Mesendoderm (in vitro differentiated cells): ENCODE measurements around the gene BCL6.

Source experiments
- DNase-seq: peaks from one replicate; pipeline ENCODE4 v3.0.0; 2013
- H2AK5ac ChIP-seq: 2 replicates; pipeline ENCODE4 v1.6.1; 2013; ENCODE audit warnings: low read length, inconsistent platforms
- H2BK120ac ChIP-seq: 2 replicates; pipeline ENCODE4 v1.6.1; 2013; ENCODE audit warnings: low read depth, mild to moderate bottlenecking, low read length, moderate library complexity, mixed read lengths
- H2BK15ac ChIP-seq: replicated peaks from 2 replicates; pipeline ENCODE4 v1.6.1; 2013; ENCODE audit warnings: low read depth, mild to moderate bottlenecking, moderate library complexity
- H2BK5ac ChIP-seq: 2 replicates; pipeline ENCODE4 v1.6.1; 2013; ENCODE audit warnings: low read length, inconsistent platforms
- H3K18ac ChIP-seq: 2 replicates; pipeline ENCODE4 v1.6.1; 2013; ENCODE audit warnings: mild to moderate bottlenecking, low read length, mixed read lengths
- H3K23ac ChIP-seq: one replicate; pipeline ENCODE4 v1.6.1; 2013; ENCODE audit warnings: low read length
- H3K27ac ChIP-seq: 2 replicates; pipeline ENCODE4 v1.5.1; 2013; ENCODE audit warnings: low read depth, mild to moderate bottlenecking, inconsistent platforms, low read length, moderate library complexity
- H3K27me3 ChIP-seq: 2 replicates; pipeline ENCODE4 v1.6.1; 2013; ENCODE audit warnings: low read length, control low read depth, mild to moderate bottlenecking, inconsistent platforms; ENCODE audit not compliant: insufficient read depth, poor library complexity
- H3K36me3 ChIP-seq: 2 replicates; pipeline ENCODE4 v1.6.1; 2013; ENCODE audit warnings: low read length, inconsistent platforms; ENCODE audit not compliant: control insufficient read depth, insufficient read depth
- H3K4ac ChIP-seq: one replicate; pipeline ENCODE4 v1.6.1; 2013; ENCODE audit warnings: low read depth, mild to moderate bottlenecking, low read length, moderate library complexity
- H3K4me1 ChIP-seq: 2 replicates; pipeline ENCODE4 v1.6.1; 2013; ENCODE audit warnings: low read depth, low read length, inconsistent platforms; ENCODE audit not compliant: control insufficient read depth
- H3K4me2 ChIP-seq: 2 replicates; pipeline ENCODE4 v1.6.1; 2013; ENCODE audit warnings: low read length
- H3K4me3 ChIP-seq: 2 replicates; pipeline ENCODE4 v1.5.1; 2013; ENCODE audit warnings: mild to moderate bottlenecking, low read length
- H3K56ac ChIP-seq: one replicate; pipeline ENCODE4 v1.6.1; 2013; ENCODE audit warnings: low read length
- H3K79me1 ChIP-seq: 2 replicates; pipeline ENCODE4 v1.6.1; 2013; ENCODE audit warnings: low read length, inconsistent platforms
- H3K79me2 ChIP-seq: 2 replicates; pipeline ENCODE4 v1.6.1; 2013; ENCODE audit warnings: mild to moderate bottlenecking, low read length; ENCODE audit not compliant: control insufficient read depth, insufficient read depth
- H3K9ac ChIP-seq: 2 replicates; pipeline ENCODE4 v1.6.1; 2013; ENCODE audit warnings: low read length, inconsistent platforms
- H4K5ac ChIP-seq: one replicate; pipeline ENCODE4 v1.6.1; 2013; ENCODE audit warnings: low read length
- H4K8ac ChIP-seq: one replicate; pipeline ENCODE4 v1.6.1; 2013; ENCODE audit warnings: low read depth, mild to moderate bottlenecking, control low read depth, low read length, moderate library complexity
- WGBS: extraction: QIAGEN DNeasy Blood & Tissue Kit; methylation state at CpG from one replicate; pipeline ENCODE4 v1.1.7; 2013; ENCODE audit warnings: low lambda C conversion rate, missing lambda C conversion rate; ENCODE audit not compliant: insufficient coverage; ENCODE audit errors: extremely low coverage; 5-methylcytosine and 5-hydroxymethylcytosine counted together

BCL6 gene

GRCh38 chr3:187737006-187737367, 8.3 kb downstream of the BCL6 start:
- Histone ChIP-seq H4K5ac (no peak overlapping the region), H3K4ac (no peak overlapping the region), H3K18ac (no peak overlapping the region), H3K36me3 (no peaks in the 10 kb centered on the region), H3K4me2 (peak overlapping the region; percentile 7), H3K4me1 (peaks cover 14% of the 10 kb centered on the region), H3K27me3 (no peaks in the 10 kb centered on the region), H2BK5ac (no peak overlapping the region), H3K79me1 (no peaks in the 10 kb centered on the region), H3K9ac (peak overlapping the region; percentile 6), H2BK15ac (no peak overlapping the region), H2AK5ac (no peak overlapping the region), H4K8ac (no peak overlapping the region), H3K4me3 (no peak overlapping the region), H3K56ac (peak overlapping the region; percentile 89), H3K23ac (no peak overlapping the region), H3K27ac (no peak overlapping the region), H2BK120ac (no peak overlapping the region), H3K79me2 (no peaks in the 10 kb centered on the region)
- WGBS: no CpG with 5 or more reads among the region's 4 CpGs
- DNase-seq: peak; percentile 44

DNA sequence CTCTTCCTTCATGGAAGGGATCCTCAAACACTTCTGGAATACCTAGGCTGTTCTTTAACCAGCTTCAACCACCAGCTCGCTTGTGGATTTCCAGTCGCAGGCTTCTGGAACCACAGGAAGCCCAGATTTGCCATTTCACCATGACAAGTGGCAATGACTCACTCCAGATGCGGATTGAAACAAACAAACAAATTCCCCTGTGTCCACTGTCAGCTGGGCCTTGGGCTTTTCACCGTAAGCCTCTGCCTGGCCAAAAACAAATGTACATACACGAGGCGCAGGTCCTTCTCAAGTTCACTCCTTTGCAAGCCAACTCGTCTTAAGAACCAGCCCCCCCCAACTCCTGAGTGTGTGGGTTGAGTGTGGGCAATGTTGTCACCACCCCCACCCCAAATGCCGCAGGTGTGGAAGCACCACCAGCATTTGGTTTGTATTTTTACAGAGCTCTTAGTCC, 8.8 kb downstream of the BCL6 start:
- Histone ChIP-seq H3K79me1 (no peaks in the 10 kb centered on the region), H2AK5ac (no peak overlapping the region), H2BK120ac (no peak overlapping the region), H3K27me3 (no peaks in the 10 kb centered on the region), H3K79me2 (no peaks in the 10 kb centered on the region), H3K56ac (peak overlapping the region; percentile 40), H3K4ac (no peak overlapping the region), H3K27ac (no peak overlapping the region), H3K23ac (no peak overlapping the region), H3K36me3 (no peaks in the 10 kb centered on the region), H4K8ac (no peak overlapping the region), H3K9ac (no peak overlapping the region), H3K4me2 (no peak overlapping the region), H2BK15ac (no peak overlapping the region), H4K5ac (no peak overlapping the region), H3K4me1 (peaks cover 14% of the 10 kb centered on the region), H2BK5ac (no peak overlapping the region), H3K4me3 (no peak overlapping the region), H3K18ac (peak overlapping the region; percentile 23)
- peak; percentile 91 for DNase-seq
- no CpG with 5 or more reads among the region's 8 CpGs for WGBS

GRCh38 chr3:187735837-187736236, 9.4 kb downstream of the BCL6 start:
- Histone ChIP-seq H3K4me1 (peaks cover 14% of the 10 kb centered on the region), H3K27me3 (no peaks in the 10 kb centered on the region), H2BK120ac (peak overlapping the region; percentile 83), H2BK15ac (no peak overlapping the region), H3K79me1 (no peaks in the 10 kb centered on the region), H3K18ac (peak overlapping the region; percentile 23), H3K9ac (no peak overlapping the region), H3K23ac (no peak overlapping the region), H4K5ac (no peak overlapping the region), H3K56ac (no peak overlapping the region), H3K4ac (peak overlapping the region; percentile 25), H3K27ac (no peak overlapping the region), H3K4me2 (no peak overlapping the region), H4K8ac (no peak overlapping the region), H2BK5ac (no peak overlapping the region), H3K4me3 (no peak overlapping the region), H3K36me3 (no peaks in the 10 kb centered on the region), H3K79me2 (no peaks in the 10 kb centered on the region), H2AK5ac (no peak overlapping the region)
- DNase-seq: no peak
- WGBS: no CpG with 5 or more reads among the region's 3 CpGs

DNA sequence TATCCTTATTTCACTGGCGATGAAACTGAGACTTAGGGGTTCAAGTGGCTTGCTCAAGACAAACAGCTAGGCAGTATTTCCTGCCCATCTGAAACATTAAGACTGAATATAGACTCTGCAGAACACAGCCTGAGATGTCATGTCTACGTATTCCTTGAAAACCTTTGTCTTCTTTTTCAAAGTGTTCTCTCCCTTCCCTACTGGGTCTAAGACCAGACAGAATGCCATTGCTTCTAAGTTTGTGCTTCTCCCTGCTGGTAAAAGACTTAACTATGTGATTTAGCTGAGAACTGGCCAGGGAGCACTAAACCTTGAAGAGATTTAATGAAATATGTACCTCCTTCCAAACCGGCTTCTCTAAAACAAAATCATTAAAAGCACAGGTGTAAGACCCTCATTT, 9.9 kb downstream of the BCL6 start:
- no peak for DNase-seq
- no peaks in the 10 kb centered on the region for H3K27me3 ChIP-seq
- no peak overlapping the region for H3K4me2 ChIP-seq
- no CpG with 5 or more reads among the region's 3 CpGs for WGBS
- no peak overlapping the region for H3K4ac ChIP-seq
- no peak overlapping the region for H4K8ac ChIP-seq
- no peak overlapping the region for H3K18ac ChIP-seq
- no peaks in the 10 kb centered on the region for H3K79me1 ChIP-seq
- no peak overlapping the region for H2BK120ac ChIP-seq
- no peak overlapping the region for H3K9ac ChIP-seq
- no peak overlapping the region for H2AK5ac ChIP-seq
- peaks cover 14% of the 10 kb centered on the region for H3K4me1 ChIP-seq
- no peak overlapping the region for H4K5ac ChIP-seq
- H3K4me3 ChIP-seq: no peak overlapping the region
- no peak overlapping the region for H3K56ac ChIP-seq
- no peaks in the 10 kb centered on the region for H3K36me3 ChIP-seq
- H2BK15ac ChIP-seq: no peak overlapping the region
- no peaks in the 10 kb centered on the region for H3K79me2 ChIP-seq
- H3K27ac ChIP-seq: no peak overlapping the region
- no peak overlapping the region for H2BK5ac ChIP-seq
- H3K23ac ChIP-seq: no peak overlapping the region

GRCh38 chr3:187734841-187735240, 10.4 kb downstream of the BCL6 start:
- no peaks in the 10 kb centered on the region for H3K79me1 ChIP-seq
- no peak overlapping the region for H3K23ac ChIP-seq
- H3K4ac ChIP-seq: no peak overlapping the region
- WGBS: no CpG with 5 or more reads among the region's 3 CpGs
- no peak overlapping the region for H4K5ac ChIP-seq
- H3K27ac ChIP-seq: no peak overlapping the region
- H2BK15ac ChIP-seq: no peak overlapping the region
- H3K18ac ChIP-seq: no peak overlapping the region
- H2BK5ac ChIP-seq: no peak overlapping the region
- no peak overlapping the region for H3K4me3 ChIP-seq
- DNase-seq: no peak
- H3K9ac ChIP-seq: no peak overlapping the region
- peaks cover 11% of the 10 kb centered on the region for H3K4me1 ChIP-seq
- no peak overlapping the region for H3K4me2 ChIP-seq
- H2AK5ac ChIP-seq: no peak overlapping the region
- no peaks in the 10 kb centered on the region for H3K27me3 ChIP-seq
- H3K36me3 ChIP-seq: no peaks in the 10 kb centered on the region
- no peak overlapping the region for H2BK120ac ChIP-seq
- no peak overlapping the region for H4K8ac ChIP-seq
- no peak overlapping the region for H3K56ac ChIP-seq
- H3K79me2 ChIP-seq: no peaks in the 10 kb centered on the region

DNA sequence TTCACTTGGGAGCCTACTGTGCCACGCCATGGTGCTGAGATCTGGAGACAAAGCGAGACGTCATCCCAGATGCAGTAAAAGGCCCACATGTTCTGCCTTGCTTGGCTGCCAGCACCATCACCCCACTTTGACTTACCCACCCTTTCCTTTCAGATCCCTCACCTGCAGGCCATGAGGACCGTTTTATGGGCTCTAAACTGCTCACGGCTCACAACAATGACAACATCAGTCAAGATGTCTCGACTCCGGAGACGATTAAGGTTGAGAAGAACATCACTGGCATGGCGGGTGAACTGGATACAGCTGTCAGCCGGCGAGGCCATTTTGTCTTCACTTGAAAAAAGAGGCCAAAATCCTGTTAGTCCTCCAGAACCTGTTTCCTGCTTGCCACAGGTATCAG, 11.9 kb downstream of the BCL6 start:
- no peak overlapping the region for H4K5ac ChIP-seq
- no peaks in the 10 kb centered on the region for H3K79me1 ChIP-seq
- no peak overlapping the region for H3K27ac ChIP-seq
- no peak overlapping the region for H3K4ac ChIP-seq
- no peaks in the 10 kb centered on the region for H3K79me2 ChIP-seq
- no peak overlapping the region for H3K9ac ChIP-seq
- H3K4me2 ChIP-seq: no peak overlapping the region
- H2AK5ac ChIP-seq: no peak overlapping the region
- no peak overlapping the region for H3K56ac ChIP-seq
- no peaks in the 10 kb centered on the region for H3K27me3 ChIP-seq
- no peak overlapping the region for H2BK15ac ChIP-seq
- no peak overlapping the region for H3K23ac ChIP-seq
- no peak overlapping the region for H4K8ac ChIP-seq
- H3K4me3 ChIP-seq: no peak overlapping the region
- no peak for DNase-seq
- H2BK120ac ChIP-seq: no peak overlapping the region
- H3K18ac ChIP-seq: no peak overlapping the region
- no peaks in the 10 kb centered on the region for H3K36me3 ChIP-seq
- H3K4me1 ChIP-seq: peaks cover 11% of the 10 kb centered on the region
- WGBS: no CpG with 5 or more reads among the region's 11 CpGs
- H2BK5ac ChIP-seq: no peak overlapping the region
